GM19372 (cell line): ENCODE measurements around the gene PIP4K2C.

Experiments used
- ATAC-seq: cut with Tn5 transposase; IDR thresholded peaks from one replicate; pipeline ENCODE4 v1.9.1; 2021; ENCODE audit warnings: mild to moderate bottlenecking, low read depth, moderate library complexity; ENCODE audit not compliant: unreplicated experiment

PIP4K2C gene

DNA sequence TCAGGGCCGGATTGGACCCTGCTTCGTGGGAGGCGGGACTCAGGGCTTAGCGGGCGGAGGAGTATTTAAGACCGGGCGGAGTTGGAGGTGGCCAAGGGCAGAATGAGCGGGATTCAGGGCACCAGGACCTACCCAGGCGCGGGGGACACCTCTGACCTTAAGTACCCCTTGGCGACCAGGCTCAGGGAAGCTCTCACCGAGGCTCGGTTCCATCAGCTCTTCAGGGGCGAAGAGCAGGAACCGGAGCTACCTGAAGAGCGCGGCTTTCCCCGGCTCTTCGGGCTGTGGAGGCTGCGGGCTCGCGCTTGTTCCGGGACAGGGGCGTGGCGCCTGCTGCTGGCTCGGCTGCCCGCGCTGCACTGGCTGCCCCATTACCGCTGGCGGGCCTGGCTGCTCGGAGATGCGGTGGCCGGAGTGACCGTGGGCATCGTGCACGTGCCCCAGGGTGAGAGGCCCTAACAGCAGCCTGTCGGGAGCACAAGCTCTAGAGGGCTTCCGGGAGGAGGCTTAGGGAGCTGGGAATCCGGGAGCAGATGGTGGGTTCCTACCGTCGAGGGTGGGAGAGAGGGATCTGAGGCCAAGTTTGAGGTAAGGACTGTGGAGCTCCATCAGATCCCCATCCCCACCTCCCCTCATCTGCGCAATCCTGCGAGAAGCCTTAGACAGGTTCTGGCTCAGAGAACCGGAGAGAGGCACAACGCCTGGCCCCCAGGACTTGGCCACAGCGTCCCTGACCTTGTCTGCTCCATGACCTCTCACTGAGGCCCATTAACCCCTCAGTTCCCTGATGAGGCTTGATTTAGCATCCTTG, 28.6 kb downstream of the PIP4K2C start:
- no peak for ATAC-seq

DNA sequence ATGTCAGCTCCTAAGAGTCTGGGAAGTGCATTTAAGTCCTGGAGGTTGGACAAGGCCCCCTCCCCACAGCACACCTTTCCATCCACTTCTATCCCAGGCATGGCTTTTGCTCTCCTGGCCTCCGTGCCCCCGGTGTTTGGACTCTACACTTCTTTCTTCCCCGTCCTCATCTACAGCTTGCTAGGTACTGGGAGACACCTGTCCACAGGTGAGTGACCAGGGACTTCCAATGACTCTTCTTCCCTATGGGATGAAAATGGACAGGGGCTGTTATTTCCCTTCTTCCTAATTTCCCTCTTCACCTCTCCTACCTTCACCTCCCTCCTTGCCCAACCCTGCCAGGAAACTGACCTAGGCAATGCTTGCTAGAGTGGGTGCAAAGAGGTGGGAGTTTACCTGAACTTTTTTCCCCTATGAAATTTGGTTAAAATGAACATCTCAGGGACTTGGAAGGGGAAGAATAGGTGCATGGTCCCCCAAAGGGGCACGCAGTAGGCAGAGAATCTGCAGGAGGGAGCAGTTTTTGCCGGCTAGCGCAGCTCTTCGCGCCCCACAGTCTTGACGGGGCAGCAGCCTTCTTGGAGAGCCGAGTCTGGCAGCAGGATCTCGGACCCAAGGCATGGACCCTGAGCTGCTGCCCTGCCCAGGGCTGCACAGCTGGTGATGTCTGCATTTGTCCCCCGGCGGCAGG, 29.4 kb downstream of the PIP4K2C start:
- ATAC-seq, result no peak

DNA sequence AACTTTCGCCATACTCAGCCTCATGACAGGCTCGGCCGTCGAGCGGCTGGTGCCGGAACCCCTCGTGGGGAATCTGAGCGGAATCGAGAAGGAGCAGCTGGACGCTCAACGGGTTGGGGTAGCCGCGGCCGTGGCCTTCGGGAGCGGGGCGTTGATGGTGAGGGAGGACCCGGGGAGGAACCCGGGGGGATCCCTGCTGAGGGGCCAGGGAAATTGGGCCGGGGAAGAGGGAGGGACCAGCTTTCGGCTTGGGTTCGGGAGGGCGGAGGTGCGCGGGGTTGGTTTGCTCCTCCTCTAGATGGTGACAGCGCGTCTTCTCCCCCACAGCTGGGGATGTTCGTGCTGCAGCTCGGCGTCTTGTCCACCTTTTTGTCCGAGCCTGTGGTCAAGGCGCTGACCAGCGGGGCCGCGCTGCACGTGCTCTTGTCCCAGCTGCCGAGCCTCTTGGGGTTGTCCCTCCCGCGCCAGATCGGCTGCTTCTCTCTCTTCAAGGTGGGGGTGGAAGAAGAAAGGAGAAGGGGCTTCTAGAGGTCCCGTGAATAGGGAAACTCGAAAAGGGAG, 30.0 kb downstream of the PIP4K2C start:
- ATAC-seq, result no peak

DNA sequence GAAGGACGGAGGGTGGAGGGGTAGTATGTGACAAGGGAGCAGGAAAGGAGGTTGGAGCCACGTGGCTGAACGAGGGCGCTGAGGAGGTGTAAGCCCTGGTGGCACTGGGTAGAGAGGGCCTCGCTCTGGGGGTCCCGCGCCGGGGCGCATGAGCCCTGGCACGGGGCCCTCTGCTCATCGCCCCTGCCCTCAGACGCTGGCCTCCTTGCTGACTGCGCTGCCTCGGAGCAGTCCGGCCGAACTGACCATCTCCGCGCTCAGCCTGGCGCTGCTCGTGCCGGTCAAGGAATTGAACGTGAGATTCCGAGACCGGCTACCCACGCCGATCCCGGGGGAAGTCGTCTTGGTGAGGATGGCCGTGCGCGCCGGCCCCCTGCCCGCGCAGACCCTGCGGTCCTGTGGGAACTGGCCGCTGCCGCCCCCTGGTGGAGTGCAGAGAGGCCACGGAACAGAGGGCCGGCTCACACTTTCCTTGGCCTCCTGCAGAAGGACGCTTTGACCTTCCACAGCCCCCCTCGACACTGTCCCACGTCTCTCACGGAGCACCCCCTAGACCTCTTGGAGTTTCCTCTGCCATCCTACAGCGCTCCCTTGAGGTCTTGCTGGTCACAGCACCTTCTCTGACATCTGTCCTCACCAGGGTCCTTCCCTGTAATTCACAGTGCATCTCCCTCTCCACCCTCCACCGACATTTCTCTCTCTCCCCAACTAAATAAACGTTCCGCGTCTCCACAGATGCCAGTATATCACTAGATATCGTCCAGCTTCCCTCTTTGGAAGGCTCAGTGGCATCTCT, 30.7 kb downstream of the PIP4K2C start:
- peak; percentile 62 for ATAC-seq

DNA sequence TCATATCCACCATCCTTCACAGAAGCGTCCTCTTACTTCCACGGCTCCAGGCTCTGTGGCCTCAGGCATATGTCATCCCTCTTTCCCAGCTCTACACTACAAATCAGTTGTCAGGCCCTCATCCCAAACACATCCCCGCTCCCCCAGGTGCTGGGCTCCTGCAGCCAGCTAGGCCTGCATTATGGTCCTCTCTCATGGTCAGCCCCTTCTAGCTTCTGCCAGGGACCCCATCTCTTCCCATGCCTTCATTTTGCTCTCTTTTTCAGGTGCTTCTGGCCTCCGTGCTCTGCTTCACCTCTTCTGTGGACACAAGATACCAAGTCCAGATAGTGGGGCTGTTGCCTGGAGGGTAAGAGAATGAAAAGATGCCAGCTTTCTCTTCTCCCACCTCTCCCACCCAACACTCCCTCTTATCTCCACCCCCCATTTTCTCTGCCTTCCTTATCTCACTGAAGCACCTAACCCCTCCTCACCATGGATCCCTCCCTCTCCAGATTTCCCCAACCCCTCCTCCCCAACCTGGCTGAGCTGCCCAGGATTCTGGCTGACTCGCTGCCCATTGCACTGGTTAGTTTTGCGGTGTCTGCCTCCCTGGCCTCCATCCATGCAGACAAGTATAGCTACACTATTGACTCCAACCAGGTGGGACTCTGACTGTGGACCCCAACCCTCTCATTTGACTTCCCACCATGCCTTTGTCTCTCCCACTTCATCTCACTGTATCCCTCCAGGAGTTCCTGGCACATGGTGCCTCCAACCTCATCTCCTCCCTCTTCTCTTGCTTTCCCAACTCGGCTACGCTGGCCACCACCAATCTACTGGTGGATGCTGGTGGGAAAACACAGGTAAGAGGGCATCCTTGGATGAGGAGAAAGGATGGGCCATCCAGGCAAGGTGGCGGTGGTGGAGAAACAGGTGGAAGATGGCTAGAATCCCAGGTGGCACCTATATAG, 31.6 kb downstream of the PIP4K2C start:
- no peak for ATAC-seq

DNA sequence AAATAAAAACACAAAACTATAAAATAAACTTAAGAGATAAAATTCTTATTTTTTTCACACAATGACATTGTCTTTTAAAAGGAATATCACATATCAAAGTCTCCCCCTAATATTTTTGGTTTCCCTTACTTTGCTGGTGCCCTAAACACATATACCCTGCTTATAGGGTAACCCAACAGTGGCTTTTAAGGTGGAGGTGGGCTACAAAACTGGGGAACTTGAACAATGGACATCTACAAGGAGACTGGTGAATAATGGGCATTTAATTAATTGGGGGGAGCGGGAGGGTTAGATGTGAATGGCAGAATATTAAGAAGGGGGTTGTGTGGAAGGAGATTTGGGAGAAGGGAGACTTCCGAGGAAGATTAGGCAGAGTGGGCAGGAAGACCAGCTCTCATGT, 32.4 kb downstream of the PIP4K2C start:
- ATAC-seq, result no peak

DNA sequence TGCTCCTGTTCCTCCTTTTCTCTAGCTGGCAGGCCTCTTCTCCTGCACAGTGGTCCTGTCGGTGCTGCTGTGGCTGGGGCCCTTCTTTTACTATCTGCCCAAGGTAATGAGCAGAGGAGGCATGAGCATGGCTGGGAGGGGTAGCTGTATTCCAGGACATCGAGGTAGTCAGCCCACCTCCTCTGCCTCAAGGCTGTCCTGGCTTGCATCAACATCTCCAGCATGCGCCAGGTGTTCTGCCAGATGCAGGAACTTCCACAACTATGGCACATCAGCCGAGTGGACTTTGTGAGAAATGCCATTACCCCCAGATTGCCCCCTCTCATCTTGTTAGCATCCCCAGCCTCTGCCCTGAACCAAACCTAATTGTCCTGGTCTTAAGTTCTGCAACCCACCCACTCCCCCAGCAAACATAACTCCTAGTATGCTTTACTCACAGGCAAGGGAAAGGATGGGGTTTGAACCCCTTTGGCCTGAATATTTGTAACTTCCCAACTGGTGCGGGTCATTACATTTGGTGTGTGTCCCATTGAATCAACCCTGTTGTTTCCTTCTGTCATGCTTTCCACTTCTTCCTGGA, 32.9 kb downstream of the PIP4K2C start:
- no peak for ATAC-seq

DNA sequence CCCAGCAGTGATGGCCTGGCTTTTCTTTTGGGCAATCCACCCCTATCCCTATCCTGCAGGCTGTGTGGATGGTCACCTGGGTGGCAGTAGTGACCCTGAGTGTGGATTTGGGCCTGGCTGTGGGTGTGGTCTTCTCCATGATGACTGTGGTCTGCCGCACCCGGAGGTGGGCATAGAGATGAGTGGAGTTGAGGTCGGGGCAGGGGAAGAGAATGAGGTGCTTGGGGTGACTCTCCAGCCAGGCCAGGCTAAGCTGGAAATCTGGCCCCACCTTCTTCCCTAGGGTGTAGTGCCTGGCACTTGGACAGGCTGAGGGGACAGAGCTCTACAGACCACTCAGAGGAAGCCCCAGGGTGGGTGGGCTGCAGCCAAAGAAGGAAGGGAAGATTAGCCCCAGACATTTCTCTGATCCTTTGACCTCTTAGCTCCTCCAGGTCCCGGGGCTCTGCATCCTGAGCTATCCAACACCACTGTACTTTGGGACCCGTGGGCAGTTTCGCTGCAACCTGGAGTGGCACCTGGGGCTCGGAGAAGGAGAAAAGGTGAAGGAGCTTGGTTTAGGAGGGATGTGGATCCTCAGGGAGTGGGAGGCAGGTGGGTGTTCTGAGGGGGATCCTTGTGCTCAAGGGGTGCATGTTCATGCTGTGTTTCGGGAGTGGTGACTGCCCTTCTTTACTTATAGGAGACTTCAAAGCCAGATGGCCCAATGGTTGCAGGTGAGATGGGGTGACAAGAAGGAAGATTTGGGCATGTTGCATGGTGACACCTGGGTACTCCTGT, 33.6 kb downstream of the PIP4K2C start:
- no peak for ATAC-seq

DNA sequence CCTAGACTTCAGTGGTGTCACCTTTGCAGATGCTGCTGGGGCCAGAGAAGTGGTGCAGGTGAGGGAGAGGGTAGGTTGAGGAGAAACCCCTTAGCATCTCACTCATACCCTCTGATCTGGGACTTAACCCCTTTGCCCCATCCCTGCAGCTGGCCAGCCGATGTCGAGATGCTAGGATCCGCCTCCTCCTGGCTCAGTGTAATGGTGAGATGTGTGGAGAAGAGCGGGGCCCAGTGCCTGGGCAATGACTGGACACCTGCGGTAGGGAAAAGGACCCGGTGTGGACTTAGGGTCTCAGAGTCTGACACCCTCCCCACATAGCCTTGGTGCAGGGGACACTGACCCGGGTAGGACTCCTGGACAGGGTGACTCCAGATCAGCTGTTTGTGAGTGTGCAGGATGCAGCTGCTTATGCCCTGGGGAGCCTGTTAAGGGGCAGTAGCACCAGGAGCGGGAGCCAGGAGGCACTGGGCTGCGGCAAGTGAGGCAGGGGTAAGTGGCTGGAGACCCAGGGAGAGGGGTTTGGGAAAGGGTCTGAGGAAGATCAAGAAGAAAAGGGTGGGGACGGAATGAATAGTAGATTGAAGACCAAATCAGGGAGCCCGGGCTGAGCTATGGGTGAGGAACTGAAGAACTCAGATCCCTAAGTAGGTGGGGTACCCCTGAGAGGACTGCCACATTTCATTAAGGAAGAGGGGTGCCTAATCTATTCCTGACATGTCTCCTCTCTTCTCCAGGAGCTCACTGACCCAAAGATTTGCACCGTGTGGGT, 34.5 kb downstream of the PIP4K2C start:
- ATAC-seq, result no peak

DNA sequence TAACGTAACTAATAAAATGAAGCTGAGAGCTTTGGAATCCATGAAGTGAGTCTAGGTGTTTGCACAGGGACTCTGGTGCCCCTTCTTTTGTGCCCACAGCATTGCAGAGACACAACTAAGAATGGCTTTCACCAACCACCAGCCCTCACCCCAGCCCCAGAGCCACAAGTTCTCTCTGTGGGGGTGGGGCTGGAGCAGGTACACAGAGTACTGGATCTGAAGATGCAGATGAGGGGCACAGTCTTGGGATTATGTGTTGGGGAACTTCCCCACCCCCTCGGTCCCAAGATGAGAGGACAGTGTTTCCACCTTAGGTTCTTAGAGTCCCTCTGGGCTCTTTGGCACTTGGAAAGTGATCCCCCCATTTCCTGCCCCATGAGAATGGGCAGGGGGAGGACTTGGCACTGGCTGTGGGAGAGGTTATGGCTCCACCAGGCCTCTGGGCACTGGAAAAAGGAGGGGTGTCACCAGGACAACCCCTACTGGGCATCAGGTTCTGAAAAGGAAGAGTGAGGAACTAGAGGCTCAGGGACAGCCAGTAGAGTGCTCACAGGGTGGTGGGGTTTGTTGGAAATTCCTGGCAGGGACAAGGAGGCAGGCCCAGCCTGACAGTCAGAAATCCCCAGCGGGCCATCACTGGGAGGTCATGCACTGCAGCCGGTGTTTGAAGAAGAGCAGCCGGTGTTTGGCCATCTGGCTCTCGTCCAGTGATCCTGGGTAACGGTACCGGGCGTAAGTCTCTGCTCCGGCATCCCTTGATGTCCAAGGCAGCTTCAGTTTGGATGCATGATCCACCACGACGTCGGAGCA, 35.3 kb downstream of the PIP4K2C start:
- no peak for ATAC-seq

DNA sequence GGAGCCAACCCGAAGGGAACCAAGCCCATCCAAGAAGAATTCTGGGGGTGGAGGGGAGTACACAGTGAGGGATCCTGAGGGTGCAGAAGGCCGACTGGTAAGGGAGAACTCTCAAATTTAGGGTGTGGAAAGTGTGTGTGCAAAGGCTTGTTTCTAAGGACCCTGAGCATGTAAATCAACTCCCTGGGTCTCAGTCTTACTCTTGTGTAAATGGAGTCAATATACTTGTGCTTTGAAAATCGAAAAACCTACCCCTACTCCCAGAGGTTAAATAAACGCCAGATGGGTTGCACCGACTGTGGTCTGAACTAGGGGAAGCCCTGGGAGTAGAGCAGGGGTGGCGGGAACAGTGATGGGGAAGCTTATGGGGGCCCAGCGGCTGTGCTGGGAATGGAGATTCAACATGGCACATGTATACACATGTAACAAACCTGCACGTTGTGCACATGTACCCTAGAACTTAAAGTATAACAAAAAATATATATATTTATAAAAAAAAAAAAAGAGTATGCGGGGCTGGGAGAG, 36.0 kb downstream of the PIP4K2C start:
- ATAC-seq, result no peak

DNA sequence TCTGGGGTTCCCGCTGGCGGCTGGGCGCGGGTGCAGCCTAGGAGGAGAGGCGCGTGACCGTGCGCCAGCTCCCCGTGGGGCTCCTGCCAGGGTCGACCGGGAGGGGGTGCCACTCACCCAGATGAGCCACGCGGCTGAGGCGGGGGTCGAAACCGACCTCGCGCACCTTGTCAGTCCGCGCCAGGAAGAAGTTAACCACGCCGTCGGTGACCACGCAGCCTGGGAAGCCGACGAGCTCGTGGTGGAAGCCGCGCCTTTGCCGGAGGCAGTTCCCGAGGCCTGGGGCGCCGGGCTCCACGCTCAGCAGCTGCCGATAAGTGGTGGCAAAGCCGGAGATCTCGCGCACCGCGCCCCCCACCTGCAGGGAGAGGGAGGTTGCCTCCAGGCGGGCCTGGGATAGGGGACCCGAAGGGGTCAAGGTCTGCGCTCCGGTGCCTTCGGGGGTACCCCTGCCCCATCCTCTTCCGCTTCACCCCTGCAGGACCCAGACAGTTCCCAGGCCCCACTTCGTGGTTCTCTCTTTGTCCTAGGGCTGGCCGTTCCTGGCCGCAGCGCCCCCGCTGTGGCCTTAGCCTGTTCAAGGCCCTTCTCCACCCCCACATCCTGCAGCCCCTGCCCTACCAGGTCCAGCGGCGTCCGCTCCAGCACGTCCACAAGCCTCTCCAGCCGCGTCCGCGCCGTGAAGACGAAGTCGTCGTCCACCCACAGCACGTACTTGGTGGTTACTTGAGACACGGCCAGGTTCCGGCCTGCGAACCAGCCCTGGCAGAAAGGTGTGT, 36.7 kb downstream of the PIP4K2C start:
- ATAC-seq, result no peak

DNA sequence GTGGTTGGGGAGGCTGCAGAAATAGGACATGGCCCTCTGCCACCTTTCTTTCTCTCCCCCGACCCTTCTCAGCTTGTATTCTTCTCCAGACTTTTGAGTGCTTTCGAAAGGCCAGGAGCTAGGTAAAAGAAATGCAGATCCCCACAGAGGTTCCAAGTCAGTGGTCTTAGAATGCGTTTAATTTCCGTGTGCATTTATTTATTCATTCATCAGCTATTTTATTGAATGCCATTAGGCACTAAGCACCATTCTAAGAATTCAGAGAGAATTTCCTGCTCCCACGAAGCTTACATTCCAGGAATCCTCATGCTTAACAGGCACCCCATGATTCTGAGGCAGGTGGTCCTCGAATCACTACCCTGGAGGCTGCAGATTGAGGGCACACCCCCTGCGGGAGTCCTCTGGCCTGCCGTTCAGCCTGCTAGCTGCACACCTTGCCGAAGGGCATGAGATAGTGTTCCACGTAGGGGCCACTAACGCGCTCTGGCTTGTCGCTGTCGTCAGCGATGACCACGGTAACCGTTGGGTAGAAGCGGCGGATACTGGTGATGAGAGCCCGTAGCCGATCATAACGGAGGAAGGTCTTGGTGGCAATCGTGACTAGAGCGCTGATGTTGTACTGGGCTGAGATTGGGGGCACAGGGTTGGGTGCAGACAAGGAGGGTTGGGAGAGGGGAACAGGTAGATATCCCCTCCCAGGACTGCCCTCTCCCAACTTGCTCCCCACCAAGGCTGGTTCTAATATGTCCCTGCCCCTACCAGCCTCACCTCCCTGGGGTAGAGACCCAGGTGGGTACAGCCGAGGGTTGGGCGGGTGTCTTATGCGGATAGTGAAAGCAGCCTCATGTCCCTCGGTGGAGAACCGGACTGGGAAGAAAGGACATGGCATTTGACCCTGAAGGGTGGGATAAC, 37.5 kb downstream of the PIP4K2C start:
- no peak for ATAC-seq

DNA sequence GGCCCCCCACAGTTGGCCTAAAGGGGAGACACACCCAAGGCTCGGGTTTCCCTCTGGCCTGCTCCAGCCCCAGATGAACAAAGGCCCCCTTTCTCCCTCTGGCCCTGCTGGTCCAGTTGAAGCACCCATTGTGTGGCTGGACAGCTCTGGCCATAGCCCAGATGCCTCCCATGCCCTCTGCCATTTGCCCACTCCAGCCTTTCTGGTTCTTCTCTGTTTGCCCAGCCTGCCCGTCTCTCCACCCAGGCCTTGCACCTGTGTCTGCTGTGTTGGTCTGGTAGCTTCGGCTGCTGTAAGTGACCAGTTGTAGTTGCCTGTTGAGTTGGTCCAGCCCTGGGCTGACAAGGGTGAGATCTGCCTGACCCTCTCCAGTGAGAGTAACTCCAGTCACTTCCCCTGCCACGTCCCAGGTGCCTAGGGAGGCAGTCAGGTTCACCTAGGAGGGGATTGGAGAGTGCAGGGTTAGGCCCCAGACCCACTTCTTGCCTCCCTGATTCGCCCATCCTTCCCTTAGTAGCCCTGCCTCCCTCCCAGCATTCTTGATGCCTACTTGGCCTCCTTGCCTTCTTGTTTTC, 39.0 kb downstream of the PIP4K2C start:
- no peak for ATAC-seq

DNA sequence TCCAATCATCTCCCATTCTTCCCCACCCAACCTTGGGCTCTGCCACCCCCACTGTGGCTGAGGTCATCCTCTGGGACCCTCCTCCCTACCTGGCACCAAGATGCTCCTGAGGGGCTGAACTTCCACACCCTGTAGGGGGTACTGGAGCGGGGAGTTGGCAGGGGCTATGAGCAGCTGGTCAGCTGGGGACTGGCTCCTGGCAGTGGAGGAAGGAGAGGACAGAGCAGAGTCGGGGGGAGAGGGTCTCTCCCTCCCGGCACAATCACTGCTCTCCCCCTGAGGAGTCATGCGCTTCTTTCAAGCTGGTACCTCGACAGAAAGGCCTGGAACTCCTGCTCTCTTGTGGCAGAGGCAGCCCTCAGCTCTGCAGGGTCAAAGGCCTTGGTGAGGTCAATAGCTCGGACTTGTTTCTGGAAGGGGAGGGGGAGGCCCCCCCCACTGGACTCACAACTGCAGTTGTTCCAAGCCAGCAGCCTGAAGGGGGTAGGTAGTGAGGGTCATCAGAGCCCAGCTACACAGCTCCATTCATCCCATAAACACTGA, 40.0 kb downstream of the PIP4K2C start:
- ATAC-seq, result no peak
